Loucy (cell line): Measurements from ENCODE around the gene FGF14.

ENCODE experiments used
- H2AFZ ChIP-seq: fragments of 200-600 bp; sonication (generic); 2 replicates; pipeline ENCODE4 v1.6.0; 2016; ENCODE audit warnings: antibody characterized with exemption, mild to moderate bottlenecking, low read length, moderate library complexity
- H3F3A ChIP-seq: fragments of 200-600 bp; 2 replicates; pipeline ENCODE4 v1.6.0; 2016; ENCODE audit warnings: antibody characterized with exemption, low read depth, mild to moderate bottlenecking
- H3K27me3 ChIP-seq: fragments of 200-600 bp; sonication (generic); 2 replicates; pipeline ENCODE4 v1.6.1; 2014; ENCODE audit warnings: low read length, mild to moderate bottlenecking; ENCODE audit not compliant: insufficient read depth, poor library complexity, severe bottlenecking
- H3K36me3 ChIP-seq: fragments of 200-600 bp; sonication (generic); 2 replicates; pipeline ENCODE4 v1.6.1; 2016; ENCODE audit warnings: low read length; ENCODE audit not compliant: insufficient read depth
- H3K4me1 ChIP-seq: fragments of 200-600 bp; sonication (generic); 2 replicates; pipeline ENCODE4 v1.5.1; 2014; ENCODE audit warnings: low read length, mild to moderate bottlenecking; ENCODE audit not compliant: insufficient read depth, poor library complexity, severe bottlenecking
- H3K4me2 ChIP-seq: fragments of 200-600 bp; sonication (generic); 2 replicates; pipeline ENCODE4 v1.6.0; 2014; ENCODE audit warnings: antibody characterized with exemption, low read length, low read depth, mild to moderate bottlenecking; ENCODE audit not compliant: poor library complexity, severe bottlenecking
- H3K4me3 ChIP-seq: fragments of 200-600 bp; sonication (generic); 2 replicates; pipeline ENCODE4 v1.5.1; 2014; ENCODE audit warnings: low read length, mild to moderate bottlenecking, mixed read lengths; ENCODE audit not compliant: poor library complexity, severe bottlenecking
- H3K79me2 ChIP-seq: fragments of 200-600 bp; sonication (generic); 2 replicates; pipeline ENCODE4 v1.6.1; 2014; ENCODE audit warnings: low read length; ENCODE audit not compliant: insufficient read depth
- H3K9ac ChIP-seq: fragments of 200-600 bp; sonication (generic); 2 replicates; pipeline ENCODE4 v1.6.0; 2014; ENCODE audit warnings: mild to moderate bottlenecking, low read depth, low read length, moderate library complexity; ENCODE audit not compliant: poor library complexity, severe bottlenecking
- H3K9me2 ChIP-seq: fragments of 200-600 bp; sonication (generic); replicated peaks from 2 replicates; pipeline ENCODE4 v1.6.1; 2016; ENCODE audit warnings: low read depth, low read length, mixed read lengths
- H3K9me3 ChIP-seq: fragments of 200-600 bp; sonication (generic); 2 replicates; pipeline ENCODE4 v1.6.1; 2014; ENCODE audit warnings: mild to moderate bottlenecking, antibody characterized with exemption, low read length, low read depth; ENCODE audit not compliant: insufficient read depth
- H4K20me1 ChIP-seq: fragments of 200-600 bp; sonication (generic); 2 replicates; pipeline ENCODE4 v1.6.0; 2014; ENCODE audit warnings: antibody characterized with exemption, low read length, mild to moderate bottlenecking; ENCODE audit not compliant: insufficient read depth, poor library complexity, severe bottlenecking
- EZH2phosphoT487 ChIP-seq: fragments of 200-600 bp; IDR thresholded peaks from 2 replicates; pipeline ENCODE4 v1.6.1; 2018; ENCODE audit warnings: antibody characterized with exemption, mild to moderate bottlenecking, moderate library complexity, borderline replicate concordance
- TF ChIP-seq, protein P1 (sequence below): fragments of 200-600 bp; sonication (generic); conservative IDR thresholded peaks from 2 replicates; pipeline ENCODE4 v1.5.1; 2014; ENCODE audit warnings: mild to moderate bottlenecking, antibody characterized with exemption, low read length

The FGF14 gene

DNA sequence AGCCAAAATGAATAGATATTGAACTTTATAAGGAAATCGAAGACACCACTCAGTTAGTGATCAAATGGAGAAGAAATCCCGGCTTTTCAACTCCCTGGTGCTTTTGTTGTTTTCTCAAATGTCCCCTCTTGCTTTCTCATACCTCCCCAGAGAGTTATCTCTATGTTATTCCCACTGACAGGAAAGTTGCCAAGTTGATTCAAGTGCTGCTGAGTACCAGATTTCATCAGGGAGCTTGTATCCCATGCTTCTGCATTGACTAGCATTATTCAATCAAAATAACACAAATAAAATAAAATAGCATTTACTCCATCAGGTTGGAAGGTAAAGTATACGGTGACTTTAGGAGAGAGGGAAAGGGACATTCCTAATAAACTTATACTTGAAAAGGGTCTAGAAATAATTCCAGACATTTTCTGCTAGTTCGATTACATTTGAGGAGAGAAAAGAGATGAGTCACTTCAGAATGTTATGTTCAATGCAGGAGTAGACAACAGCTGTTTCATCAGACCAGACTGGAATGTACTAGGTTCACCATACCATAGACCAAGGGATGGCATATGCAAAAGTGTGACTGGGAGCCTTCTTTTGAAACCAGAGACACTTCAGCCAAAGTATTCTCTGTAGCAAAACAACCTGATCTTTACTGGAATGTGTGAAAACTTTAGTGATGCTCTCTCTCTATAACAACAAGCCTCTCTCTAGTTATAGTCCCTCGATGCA, 397.8 kb downstream of the FGF14 start:
- Histone ChIP-seq H2AFZ (no peak overlapping the region), H3K27me3 (no peaks in the 10 kb centered on the region), H3K9me3 (no peaks in the 10 kb centered on the region), H3K79me2 (no peaks in the 10 kb centered on the region), H3K4me1 (no peaks in the 10 kb centered on the region), H3K4me3 (no peak overlapping the region), H3K36me3 (no peaks in the 10 kb centered on the region; the same call in 1 of the 2 replicates), H4K20me1 (no peaks in the 10 kb centered on the region), H3F3A (no peaks in the 10 kb centered on the region), H3K9me2 (no peaks in the 10 kb centered on the region), H3K4me2 (no peak overlapping the region), H3K9ac (no peak overlapping the region)
- TF ChIP-seq, protein P1, sequence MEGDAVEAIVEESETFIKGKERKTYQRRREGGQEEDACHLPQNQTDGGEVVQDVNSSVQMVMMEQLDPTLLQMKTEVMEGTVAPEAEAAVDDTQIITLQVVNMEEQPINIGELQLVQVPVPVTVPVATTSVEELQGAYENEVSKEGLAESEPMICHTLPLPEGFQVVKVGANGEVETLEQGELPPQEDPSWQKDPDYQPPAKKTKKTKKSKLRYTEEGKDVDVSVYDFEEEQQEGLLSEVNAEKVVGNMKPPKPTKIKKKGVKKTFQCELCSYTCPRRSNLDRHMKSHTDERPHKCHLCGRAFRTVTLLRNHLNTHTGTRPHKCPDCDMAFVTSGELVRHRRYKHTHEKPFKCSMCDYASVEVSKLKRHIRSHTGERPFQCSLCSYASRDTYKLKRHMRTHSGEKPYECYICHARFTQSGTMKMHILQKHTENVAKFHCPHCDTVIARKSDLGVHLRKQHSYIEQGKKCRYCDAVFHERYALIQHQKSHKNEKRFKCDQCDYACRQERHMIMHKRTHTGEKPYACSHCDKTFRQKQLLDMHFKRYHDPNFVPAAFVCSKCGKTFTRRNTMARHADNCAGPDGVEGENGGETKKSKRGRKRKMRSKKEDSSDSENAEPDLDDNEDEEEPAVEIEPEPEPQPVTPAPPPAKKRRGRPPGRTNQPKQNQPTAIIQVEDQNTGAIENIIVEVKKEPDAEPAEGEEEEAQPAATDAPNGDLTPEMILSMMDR, result no peak
- no peak for TF ChIP-seq EZH2phosphoT487

DNA sequence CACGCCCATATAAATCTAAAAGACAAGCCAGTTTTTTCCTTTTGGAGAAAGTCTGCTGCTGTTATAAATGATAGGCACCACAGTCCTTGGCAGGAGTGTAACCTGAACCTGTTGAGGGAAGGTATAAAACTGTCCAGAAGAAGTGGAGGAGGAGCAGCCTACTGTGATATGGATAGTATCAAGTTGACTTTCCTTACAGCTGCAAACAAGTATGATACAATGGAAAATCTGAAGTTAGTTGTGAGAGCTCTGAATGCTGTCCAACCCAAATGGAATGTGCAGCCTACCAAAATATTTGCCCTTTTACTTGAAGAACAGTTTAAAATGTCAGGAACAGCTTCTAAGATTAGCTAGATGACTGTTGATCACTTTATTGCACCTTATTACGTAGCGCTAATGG, 399.6 kb downstream of the FGF14 start:
- no peak overlapping the region for H3K9ac ChIP-seq
- no peaks in the 10 kb centered on the region for H3F3A ChIP-seq
- H3K4me3 ChIP-seq, result no peak overlapping the region
- TF ChIP-seq EZH2phosphoT487, result no peak
- TF ChIP-seq, protein P1, result no peak
- H3K4me1 ChIP-seq, result no peaks in the 10 kb centered on the region
- no peaks in the 10 kb centered on the region for H3K36me3 ChIP-seq
- no peaks in the 10 kb centered on the region for H3K9me3 ChIP-seq
- no peaks in the 10 kb centered on the region for H3K79me2 ChIP-seq
- no peaks in the 10 kb centered on the region for H3K27me3 ChIP-seq
- H3K4me2 ChIP-seq, result no peak overlapping the region
- no peaks in the 10 kb centered on the region for H3K9me2 ChIP-seq
- H4K20me1 ChIP-seq, result no peaks in the 10 kb centered on the region
- no peak overlapping the region for H2AFZ ChIP-seq

DNA sequence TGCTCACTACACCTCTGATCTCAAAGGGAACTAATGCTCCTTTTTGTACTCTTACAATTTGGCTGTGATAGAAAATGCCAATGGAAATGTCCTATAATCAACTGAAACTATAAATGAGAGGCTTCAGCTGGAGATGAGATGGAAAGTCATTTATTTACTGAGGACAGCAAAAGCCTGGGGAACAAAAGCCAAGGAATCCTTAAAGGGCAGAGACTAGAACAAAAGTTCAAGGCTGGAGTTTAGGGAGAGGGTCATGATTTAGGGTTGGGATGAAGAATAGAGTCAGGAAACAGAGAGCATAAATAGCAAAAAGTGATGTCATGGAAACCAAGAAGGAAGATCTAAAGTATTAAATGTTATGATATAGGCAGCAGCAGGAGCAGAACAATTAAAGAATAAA, 401.1 kb downstream of the FGF14 start:
- Histone ChIP-seq H3K27me3 (no peaks in the 10 kb centered on the region), H3K4me2 (no peak overlapping the region), H3K36me3 (no peaks in the 10 kb centered on the region), H3K9me3 (no peaks in the 10 kb centered on the region), H3K79me2 (no peaks in the 10 kb centered on the region), H3K9ac (no peak overlapping the region), H3K4me1 (no peaks in the 10 kb centered on the region), H2AFZ (no peak overlapping the region), H3K9me2 (no peaks in the 10 kb centered on the region), H4K20me1 (no peaks in the 10 kb centered on the region), H3K4me3 (no peak overlapping the region), H3F3A (no peaks in the 10 kb centered on the region)
- TF ChIP-seq, protein P1, result no peak
- TF ChIP-seq EZH2phosphoT487, result no peak
